ENCODE results near the gene GTF2I. TPM values are rescaled to one million over a fixed set of nuclear protein-coding genes. Genes with fewer than 3 reads are reported as not detected.
"Not testable (repeated sequence)": the region's sequence is repeated elsewhere in the genome, so short reads cannot be mapped to it uniquely, and the experiment has no call there.

GTF2I gene
- polyA plus RNA-seq, 4 donors: 21.6 to 165 (median 29.8) TPM

GRCh38 chr7:74672343-74672915, 14.9 kb downstream of the GTF2I start:
- no peak for DNase-seq
- no peaks in the 10 kb centered on the region for H3K27me3 ChIP-seq (ENCODE audit: control insufficient read depth in 3 of 3, insufficient read depth in 3 of 3, low read length in 3 of 3)
- peaks cover 0 to 3% (median 0%) of the 10 kb centered on the region in 3 donors for H3K4me1 ChIP-seq (ENCODE audit: control insufficient read depth in 3 of 3, insufficient read depth in 2 of 3, low read depth in 1 of 3, low read length in 2 of 3)
- no peaks in the 10 kb centered on the region for H3K9me3 ChIP-seq (ENCODE audit: control insufficient read depth in 2 of 2, insufficient read depth in 1 of 2, low read depth in 1 of 2, low read length in 1 of 2)
- H3K27ac ChIP-seq (ENCODE audit: low read depth in 1 of 3, low read length in 2 of 3): no peak overlapping the region
- no peak overlapping the region for H3K4me3 ChIP-seq (ENCODE audit: low read depth in 1 of 3, low read length in 3 of 3)
- 71 to 77% (median 75%) methylated on average over 6 of the region's 6 CpGs for WGBS, 3 donors
- FAIRE-seq: no peak
- peaks cover 0 to 50% (median 2%) of the 10 kb centered on the region in 3 donors for H3K36me3 ChIP-seq (ENCODE audit: control insufficient read depth in 3 of 3, insufficient read depth in 2 of 3, low read depth in 1 of 3, low read length in 3 of 3)

- DNase-seq (no peak), FAIRE-seq (no peak)
- H3K27me3 ChIP-seq (ENCODE audit: control insufficient read depth in 3 of 3, insufficient read depth in 3 of 3, low read length in 3 of 3): no peaks in the 10 kb centered on the region
- no peaks in the 10 kb centered on the region for H3K9me3 ChIP-seq (ENCODE audit: control insufficient read depth in 2 of 2, insufficient read depth in 1 of 2, low read depth in 1 of 2, low read length in 1 of 2)
- peaks cover 0 to 48% (median 0%) of the 10 kb centered on the region in 3 donors for H3K36me3 ChIP-seq (ENCODE audit: control insufficient read depth in 3 of 3, insufficient read depth in 2 of 3, low read depth in 1 of 3, low read length in 3 of 3)
- H3K27ac ChIP-seq (ENCODE audit: low read depth in 1 of 3, low read length in 2 of 3): no peak overlapping the region
- 84 to 93% (median 86%) methylated on average over 7 of the region's 7 CpGs for WGBS, 3 donors
- H3K4me1 ChIP-seq (ENCODE audit: control insufficient read depth in 3 of 3, insufficient read depth in 2 of 3, low read depth in 1 of 3, low read length in 2 of 3): peaks cover 0 to 3% (median 0%) of the 10 kb centered on the region in 3 donors
- H3K4me3 ChIP-seq (ENCODE audit: low read depth in 1 of 3, low read length in 3 of 3): no peak overlapping the region
These were observed 16.6 kb downstream of the GTF2I start for GRCh38 chr7:74674166-74674565.

GRCh38 chr7:74682829-74683228, 25.3 kb downstream of the GTF2I start:
- Histone ChIP-seq H3K36me3 (ENCODE audit: control insufficient read depth in 3 of 3, insufficient read depth in 2 of 3, low read depth in 1 of 3, low read length in 3 of 3) (peaks cover 0 to 41% (median 0%) of the 10 kb centered on the region in 3 donors), H3K9me3 (ENCODE audit: control insufficient read depth in 2 of 2, insufficient read depth in 1 of 2, low read depth in 1 of 2, low read length in 1 of 2) (no peaks in the 10 kb centered on the region)
- WGBS, 3 donors: 93 to 98% (median 95%) methylated on average over 3 of the region's 3 CpGs

GRCh38 chr7:74683799-74684198, 26.3 kb downstream of the GTF2I start:
- DNase-seq (no peak), FAIRE-seq (no peak)
- no peaks in the 10 kb centered on the region for H3K9me3 ChIP-seq (ENCODE audit: control insufficient read depth in 2 of 2, insufficient read depth in 1 of 2, low read depth in 1 of 2, low read length in 1 of 2)
- H3K36me3 ChIP-seq (ENCODE audit: control insufficient read depth in 3 of 3, insufficient read depth in 2 of 3, low read depth in 1 of 3, low read length in 3 of 3): peaks cover 0 to 42% (median 0%) of the 10 kb centered on the region in 3 donors
- 84 to 90% (median 89%) methylated on average over 5 of the region's 5 CpGs for WGBS, 3 donors
- no peaks in the 10 kb centered on the region for H3K4me1 ChIP-seq (ENCODE audit: control insufficient read depth in 3 of 3, insufficient read depth in 2 of 3, low read depth in 1 of 3, low read length in 2 of 3)
- no peaks in the 10 kb centered on the region for H3K27me3 ChIP-seq (ENCODE audit: control insufficient read depth in 3 of 3, insufficient read depth in 3 of 3, low read length in 3 of 3)
- H3K27ac ChIP-seq (ENCODE audit: low read depth in 1 of 3, low read length in 2 of 3): no peak overlapping the region
- H3K4me3 ChIP-seq (ENCODE audit: low read depth in 1 of 3, low read length in 3 of 3): no peak overlapping the region

More at GRCh38 chr7:74682829-74683228, 25.3 kb downstream of the GTF2I start:
- no peak overlapping the region for H3K27ac ChIP-seq (ENCODE audit: low read depth in 1 of 3, low read length in 2 of 3)
- no peak for DNase-seq
- no peak overlapping the region for H3K4me3 ChIP-seq (ENCODE audit: low read depth in 1 of 3, low read length in 3 of 3)
- no peaks in the 10 kb centered on the region for H3K4me1 ChIP-seq (ENCODE audit: control insufficient read depth in 3 of 3, insufficient read depth in 2 of 3, low read depth in 1 of 3, low read length in 2 of 3)
- no peaks in the 10 kb centered on the region for H3K27me3 ChIP-seq (ENCODE audit: control insufficient read depth in 3 of 3, insufficient read depth in 3 of 3, low read length in 3 of 3)
- FAIRE-seq: no peak

- Histone ChIP-seq H3K27me3 (ENCODE audit: control insufficient read depth in 3 of 3, insufficient read depth in 3 of 3, low read length in 3 of 3) (no peaks in the 10 kb centered on the region), H3K27ac (ENCODE audit: low read depth in 1 of 3, low read length in 2 of 3) (no peak overlapping the region), H3K4me3 (ENCODE audit: low read depth in 1 of 3, low read length in 3 of 3) (no peak overlapping the region), H3K4me1 (ENCODE audit: control insufficient read depth in 3 of 3, insufficient read depth in 2 of 3, low read depth in 1 of 3, low read length in 2 of 3) (no peaks in the 10 kb centered on the region), H3K9me3 (ENCODE audit: control insufficient read depth in 2 of 2, insufficient read depth in 1 of 2, low read depth in 1 of 2, low read length in 1 of 2) (no peaks in the 10 kb centered on the region), H3K36me3 (ENCODE audit: control insufficient read depth in 3 of 3, insufficient read depth in 2 of 3, low read depth in 1 of 3, low read length in 3 of 3) (peaks cover 0 to 47% (median 0%) of the 10 kb centered on the region in 3 donors)
- 84 to 94% (median 84%) methylated on average over 11 of the region's 11 CpGs for WGBS, 3 donors
- FAIRE-seq (no peak), DNase-seq (no peak)
These were observed 27.0 kb downstream of the GTF2I start for GRCh38 chr7:74684473-74684872.

- FAIRE-seq (no peak), DNase-seq (no peak)
- Histone ChIP-seq H3K27ac (ENCODE audit: low read depth in 1 of 3, low read length in 2 of 3) (no peak overlapping the region), H3K4me1 (ENCODE audit: control insufficient read depth in 3 of 3, insufficient read depth in 2 of 3, low read depth in 1 of 3, low read length in 2 of 3) (no peaks in the 10 kb centered on the region), H3K9me3 (ENCODE audit: control insufficient read depth in 2 of 2, insufficient read depth in 1 of 2, low read depth in 1 of 2, low read length in 1 of 2) (no peaks in the 10 kb centered on the region), H3K36me3 (ENCODE audit: control insufficient read depth in 3 of 3, insufficient read depth in 2 of 3, low read depth in 1 of 3, low read length in 3 of 3) (peaks cover 0 to 49% (median 3%) of the 10 kb centered on the region in 3 donors), H3K27me3 (ENCODE audit: control insufficient read depth in 3 of 3, insufficient read depth in 3 of 3, low read length in 3 of 3) (no peaks in the 10 kb centered on the region), H3K4me3 (ENCODE audit: low read depth in 1 of 3, low read length in 3 of 3) (no peak overlapping the region)
- 94 to 98% (median 97%) methylated on average over 5 of the region's 5 CpGs for WGBS, 3 donors
These were observed 27.4 kb downstream of the GTF2I start for GRCh38 chr7:74684921-74685320.

- DNase-seq (no peak), FAIRE-seq (no peak)
- Histone ChIP-seq H3K9me3 (ENCODE audit: control insufficient read depth in 2 of 2, insufficient read depth in 1 of 2, low read depth in 1 of 2, low read length in 1 of 2) (peaks cover 0 to 11% of the 10 kb centered on the region in 2 donors), H3K27ac (ENCODE audit: low read depth in 1 of 3, low read length in 2 of 3) (no peak overlapping the region), H3K4me3 (ENCODE audit: low read depth in 1 of 3, low read length in 3 of 3) (no peak overlapping the region), H3K36me3 (ENCODE audit: control insufficient read depth in 3 of 3, insufficient read depth in 2 of 3, low read depth in 1 of 3, low read length in 3 of 3) (peaks cover 12 to 62% (median 14%) of the 10 kb centered on the region in 3 donors), H3K4me1 (ENCODE audit: control insufficient read depth in 3 of 3, insufficient read depth in 2 of 3, low read depth in 1 of 3, low read length in 2 of 3) (no peaks in the 10 kb centered on the region), H3K27me3 (ENCODE audit: control insufficient read depth in 3 of 3, insufficient read depth in 3 of 3, low read length in 3 of 3) (no peaks in the 10 kb centered on the region)
- 82 to 90% (median 88%) methylated on average over 3 of the region's 3 CpGs for WGBS, 3 donors
These were observed 33.0 kb downstream of the GTF2I start for GRCh38 chr7:74690474-74690873.

GRCh38 chr7:74704419-74704818, 46.9 kb downstream of the GTF2I start:
- peaks cover 13 to 64% (median 22%) of the 10 kb centered on the region in 3 donors for H3K36me3 ChIP-seq (ENCODE audit: control insufficient read depth in 3 of 3, insufficient read depth in 2 of 3, low read depth in 1 of 3, low read length in 3 of 3)
- H3K4me3 ChIP-seq (ENCODE audit: low read depth in 1 of 3, low read length in 3 of 3); H3K27ac ChIP-seq (ENCODE audit: low read depth in 1 of 3, low read length in 2 of 3); FAIRE-seq; H3K9me3 ChIP-seq (ENCODE audit: control insufficient read depth in 2 of 2, insufficient read depth in 1 of 2, low read depth in 1 of 2, low read length in 1 of 2); DNase-seq; H3K27me3 ChIP-seq (ENCODE audit: control insufficient read depth in 3 of 3, insufficient read depth in 3 of 3, low read length in 3 of 3); H3K4me1 ChIP-seq (ENCODE audit: control insufficient read depth in 3 of 3, insufficient read depth in 2 of 3, low read depth in 1 of 3, low read length in 2 of 3): not testable (repeated sequence)
- WGBS, 3 donors: 97 to 99% (median 97%) methylated on average over 6 of the region's 6 CpGs

- Histone ChIP-seq H3K9me3 (ENCODE audit: control insufficient read depth in 2 of 2, insufficient read depth in 1 of 2, low read depth in 1 of 2, low read length in 1 of 2) (no peaks in the 10 kb centered on the region), H3K4me3 (ENCODE audit: low read depth in 1 of 3, low read length in 3 of 3) (no peak overlapping the region), H3K4me1 (ENCODE audit: control insufficient read depth in 3 of 3, insufficient read depth in 2 of 3, low read depth in 1 of 3, low read length in 2 of 3) (no peaks in the 10 kb centered on the region), H3K27ac (ENCODE audit: low read depth in 1 of 3, low read length in 2 of 3) (no peak overlapping the region), H3K27me3 (ENCODE audit: control insufficient read depth in 3 of 3, insufficient read depth in 3 of 3, low read length in 3 of 3) (no peaks in the 10 kb centered on the region), H3K36me3 (ENCODE audit: control insufficient read depth in 3 of 3, insufficient read depth in 2 of 3, low read depth in 1 of 3, low read length in 3 of 3) (peaks cover 5 to 61% (median 25%) of the 10 kb centered on the region in 3 donors)
- FAIRE-seq (no peak), DNase-seq (no peak)
- 90 to 93% (median 91%) methylated on average over 12 of the region's 12 CpGs for WGBS, 3 donors
These were observed 49.7 kb downstream of the GTF2I start for GRCh38 chr7:74707238-74707637.

Data from small intestine (tissue), 7 donors.